ENCODE data around the gene NAV2.

Gene NAV2

GRCh38 chr11:20160425-20161229 is 448.0 kb downstream of the NAV2 start, which contains the start of gene DBX1:
DBX1 (minus strand) TSS chr11:20160475; CDS start chr11:20160324, 151 bp downstream.
- DNase-seq (ENCODE audit: low read depth): no peak
- TF ChIP-seq CTCF (IDR thresholded peaks at IDR 0.05; ENCODE audit: low read depth, low read length, missing control alignments): no peak
- H3K4me3 ChIP-seq (ENCODE audit: low read depth, low read length): no peak within 1 kb of the TSS

GRCh38 chr11:20161230-20161918 is 448.7 kb downstream of the NAV2 start:
- no peak for TF ChIP-seq CTCF (IDR thresholded peaks at IDR 0.05; ENCODE audit: low read depth, low read length, missing control alignments)
- H3K4me3 ChIP-seq (ENCODE audit: low read depth, low read length): no peak overlapping the region
- no peak for DNase-seq (ENCODE audit: low read depth)

- no peak for DNase-seq (ENCODE audit: low read depth)
- H3K4me3 ChIP-seq (ENCODE audit: low read depth, low read length): no peak overlapping the region
- no peak for TF ChIP-seq CTCF (IDR thresholded peaks at IDR 0.05; ENCODE audit: low read depth, low read length, missing control alignments)
These were observed 449.5 kb downstream of the NAV2 start for GRCh38 chr11:20161923-20162744.

GRCh38 chr11:20162824-20163782 is 450.5 kb downstream of the NAV2 start:
- no peak overlapping the region for H3K4me3 ChIP-seq (ENCODE audit: low read depth, low read length)
- no peak for TF ChIP-seq CTCF (IDR thresholded peaks at IDR 0.05; ENCODE audit: low read depth, low read length, missing control alignments)
- DNase-seq (ENCODE audit: low read depth): no peak

- H3K4me3 ChIP-seq (ENCODE audit: low read depth, low read length): no peak overlapping the region
- DNase-seq (ENCODE audit: low read depth): no peak
- no peak for TF ChIP-seq CTCF (IDR thresholded peaks at IDR 0.05; ENCODE audit: low read depth, low read length, missing control alignments)
These were observed 451.3 kb downstream of the NAV2 start for GRCh38 chr11:20163783-20164481.
